Pancreas (tissue), 10 donors: ENCODE results near the gene ATP8B1. TPM values are rescaled to one million over a fixed set of nuclear protein-coding genes. Genes with fewer than 3 reads are reported as not detected.

ENCODE experiments used
- ATAC-seq, 4 donors: fragments of 200-7000 bp; cut with Tn5 transposase; one replicate each; pipeline versions ENCODE4 v1.8.0 to v1.9.1; 2020; ENCODE audit warnings: mild to moderate bottlenecking in 4 of 4, moderate library complexity in 4 of 4
- DNase-seq, 6 donors: peaks; one replicate each; pipeline ENCODE4 v3.0.0-alpha.2; 2020
- FAIRE-seq: peaks from 2 replicates; lab custom pipeline; 2012; peaks lifted over from hg19 to GRCh38; lab: Jason Lieb, UNC
- H3K27ac ChIP-seq, 4 donors: fragments of 200-600 bp; sonication (generic); 1 replicate in 3 of 4; 2 replicates in 1 of 4; pipeline versions ENCODE4 v1.5.0 to v1.8.0; 2020
- H3K27me3 ChIP-seq, 4 donors: fragments of 200-600 bp; one replicate each; pipeline ENCODE4 v1.8.0; 2021
- H3K36me3 ChIP-seq, 3 donors: fragments of 200-600 bp; sonication (generic) in 1 of 3; one replicate each; pipeline versions ENCODE4 v1.5.0 to v1.8.0; 2020 to 2021
- H3K4me1 ChIP-seq, 3 donors: fragments of 200-600 bp; one replicate each; pipeline ENCODE4 v1.8.0; 2021
- H3K4me3 ChIP-seq, 4 donors: fragments of 200-600 bp; sonication (generic) in 2 of 4; one replicate each; pipeline versions ENCODE4 v1.5.0 to v1.8.0; 2020 to 2021
- H3K9me3 ChIP-seq, 4 donors: fragments of 200-600 bp; one replicate each; pipeline ENCODE4 v1.8.0; 2021
- CTCF ChIP-seq, 4 donors: fragments of 200-600 bp; sonication (generic) in 3 of 4; IDR thresholded peaks; one replicate each; pipeline versions ENCODE4 v1.5.0 to v1.8.0; 2021; ENCODE audit warnings: antibody characterized with exemption in 4 of 4
- WGBS, 2 donors: extraction: QIAGEN DNeasy Blood & Tissue Kit; methylation state at CpG; one replicate each; pipeline ENCODE4 v1.1.7; 2013; 5-methylcytosine and 5-hydroxymethylcytosine counted together
- intact Hi-C, 3 donors: fragments of 100-400 bp; cut with DNase I; formaldehyde crosslinking; loops; one replicate each; pipeline versions ENCODE4 v1.11.1 to v1.14.2; 2022
- polyA plus RNA-seq, 2 donors: library from polyadenylated mRNA; stranded (reverse); fragments of 200-250 nt; gene quantifications; one replicate each; pipeline ENCODE4 v1.2.3, GENCODE V29; 2013
- total RNA-seq, 6 donors: library from RNA; stranded (reverse); fragmentation: NEBNext Ultra II Directional in 4 of 6; extraction: Animal tissue kit (Norgen Biotek cat#: 25700) in 4 of 6; gene quantifications; one replicate each; pipeline versions ENCODE4 v1.2.1 to v1.2.4, GENCODE V29; 2021 to 2023
- donor health status: healthy with polysubstance abuse.
- donor health status: DM: no; HTN: no; CAD: no; lungs with moderate emphysema.
- donor health status: DM: no; HTN: no; CAD: no.
- donor health status: control.
- donor health status: control.
- donor health status: Bipolar disorder and iron deficiency.
- donor health status: DM: yes; HTN: yes; CAD: no.
- donor health status: DM: no; HTN: no; CAD: no.
- donor health status: DM: no; HTN: no; CAD: no.
- donor health status: DM: yes; HTN: yes; CAD: no.

Gene ATP8B1
- total and polyA plus RNA-seq, 8 donors, result 8.0 to 44.8 (median 36.9) TPM

GRCh38 chr18:57819671-57820460 is 16.8 kb upstream of the ATP8B1 start:
- H3K27me3 ChIP-seq, result no peaks in the 10 kb centered on the region
- intact Hi-C loops, result no loop called here
- H3K36me3 ChIP-seq, result no peaks in the 10 kb centered on the region
- 13 to 14% methylated on average over 10 of the region's 10 CpGs for WGBS, 2 donors
- no peak for TF ChIP-seq CTCF (IDR thresholded peaks at IDR 0.05)
- DNase-seq (peak; percentile 67 to 92 (median 85)), FAIRE-seq (no peak), ATAC-seq (peak; percentile 94 to 98 (median 97))
- H3K27ac ChIP-seq, result peak overlapping the region; percentile 35 to 78 (median 56)
- H3K9me3 ChIP-seq, result no peaks in the 10 kb centered on the region
- no peak overlapping the region for H3K4me3 ChIP-seq
- H3K4me1 ChIP-seq, result peaks cover 4 to 12% (median 10%) of the 10 kb centered on the region in 3 donors

- no peaks in the 10 kb centered on the region for H3K36me3 ChIP-seq
- DNase-seq (no peak), FAIRE-seq (no peak), ATAC-seq (no peak)
- peaks cover 4 to 12% (median 10%) of the 10 kb centered on the region in 3 donors for H3K4me1 ChIP-seq
- H3K9me3 ChIP-seq, result no peaks in the 10 kb centered on the region
- H3K27me3 ChIP-seq, result no peaks in the 10 kb centered on the region
- H3K27ac ChIP-seq, result peak overlapping the region in 3 of 4 donors; percentile 43 to 78 (median 70)
- WGBS, 2 donors, result 89 to 92% methylated on average over 3 of the region's 3 CpGs
- intact Hi-C loops, result no loop called here
- no peak for TF ChIP-seq CTCF (IDR thresholded peaks at IDR 0.05)
- H3K4me3 ChIP-seq, result no peak overlapping the region
These were observed 16.0 kb upstream of the ATP8B1 start for GRCh38 chr18:57819119-57819518.

GRCh38 chr18:57816208-57816954 is 13.3 kb upstream of the ATP8B1 start:
- H3K27me3 ChIP-seq, result no peaks in the 10 kb centered on the region
- H3K36me3 ChIP-seq, result no peaks in the 10 kb centered on the region
- 76 to 81% methylated on average over 10 of the region's 10 CpGs for WGBS, 2 donors
- FAIRE-seq, result no peak
- intact Hi-C loops, result no loop called here
- TF ChIP-seq CTCF (IDR thresholded peaks at IDR 0.05), result no peak
- no peak overlapping the region for H3K4me3 ChIP-seq
- H3K4me1 ChIP-seq, result peaks cover 4 to 12% (median 10%) of the 10 kb centered on the region in 3 donors
- no peak overlapping the region for H3K27ac ChIP-seq
- no peak for DNase-seq
- no peak for ATAC-seq
- no peaks in the 10 kb centered on the region for H3K9me3 ChIP-seq

GRCh38 chr18:57814555-57814954 is 11.4 kb upstream of the ATP8B1 start:
- no peaks in the 10 kb centered on the region for H3K27me3 ChIP-seq
- no peak for TF ChIP-seq CTCF (IDR thresholded peaks at IDR 0.05)
- 95 to 96% methylated on average over 2 of the region's 2 CpGs for WGBS, 2 donors
- intact Hi-C loops, result no loop called here
- no peak for ATAC-seq
- DNase-seq, result no peak
- no peak overlapping the region for H3K4me3 ChIP-seq
- H3K9me3 ChIP-seq, result no peaks in the 10 kb centered on the region
- peaks cover 1 to 5% (median 1%) of the 10 kb centered on the region in 3 donors for H3K4me1 ChIP-seq
- no peak overlapping the region for H3K27ac ChIP-seq
- no peaks in the 10 kb centered on the region for H3K36me3 ChIP-seq
- no peak for FAIRE-seq
